ENCODE results near the gene IFNK.

Gene IFNK

DNA sequence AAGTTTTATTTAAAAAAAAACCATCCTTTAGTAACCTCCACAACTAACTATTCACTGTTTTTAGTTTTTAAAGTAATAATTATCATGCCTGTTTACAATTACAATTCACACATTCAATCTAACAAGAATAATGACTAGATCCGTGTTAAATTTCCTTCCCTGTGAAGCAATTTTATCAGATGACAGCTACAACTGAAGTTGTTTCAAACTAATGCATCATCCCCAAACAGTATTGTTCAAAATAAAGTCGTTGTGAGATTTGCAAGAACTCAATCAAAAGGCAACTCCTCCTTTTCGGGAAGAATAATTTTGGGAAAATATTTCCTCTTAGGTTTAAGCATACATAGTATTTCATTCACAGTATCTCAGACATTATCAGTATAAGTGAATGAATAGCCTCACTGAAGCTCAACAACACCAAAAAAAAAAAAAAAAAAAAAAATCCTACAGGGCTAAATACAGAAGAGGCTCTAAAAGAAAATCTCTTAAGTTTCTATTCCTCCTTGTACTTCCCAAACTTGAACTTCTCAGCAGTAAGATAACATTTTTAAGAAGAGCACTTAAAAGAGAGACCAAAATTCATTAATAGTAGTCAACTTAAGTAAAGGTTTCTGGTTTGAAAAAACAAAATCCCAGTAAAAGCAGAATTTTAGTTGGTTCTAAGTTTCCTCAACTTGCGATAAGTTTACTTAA, 39.8 kb downstream of the IFNK start:
- H4K8ac ChIP-seq (ENCODE audit: low read length): no peak overlapping the region
- no peak overlapping the region for H2AFZ ChIP-seq (ENCODE audit: low read depth, low read length)
- H2BK15ac ChIP-seq (ENCODE audit: low read depth, poor library complexity, severe bottlenecking): no peak overlapping the region
- no peak overlapping the region for H3K18ac ChIP-seq (ENCODE audit: low read depth in 1 of 2, low read length in 2 of 2)
- no peak overlapping the region for H2BK120ac ChIP-seq (ENCODE audit: low read depth, low read length)
- H3K79me1 ChIP-seq (replicated peaks; ENCODE audit: low read length, poor library complexity, severe bottlenecking): no peaks in the 10 kb centered on the region
- no peak overlapping the region for H3K4me3 ChIP-seq (ENCODE audit: insufficient read depth in 1 of 2, low read depth in 1 of 2, low read length in 2 of 2)
- H3K36me3 ChIP-seq (ENCODE audit: control insufficient read depth in 1 of 2, insufficient read depth in 2 of 2, low read depth in 1 of 2, low read length in 2 of 2): peaks cover 0 to 39% of the 10 kb centered on the region in 2 experiments
- H3K23ac ChIP-seq (ENCODE audit: low read length in 2 of 2): no peak overlapping the region
- H2AK5ac ChIP-seq (ENCODE audit: low read length, severe bottlenecking): no peak overlapping the region
- no peak overlapping the region for H3K27ac ChIP-seq (ENCODE audit: low read length, poor library complexity, severe bottlenecking)
- WGBS: 100% methylated on average over 1 of the region's 4 CpGs
- H2BK12ac ChIP-seq (ENCODE audit: low read length in 2 of 2): no peak overlapping the region
- H2BK5ac ChIP-seq (ENCODE audit: low read depth, low read length, poor library complexity, severe bottlenecking): no peak overlapping the region
- no peaks in the 10 kb centered on the region for H3K4me1 ChIP-seq (ENCODE audit: control insufficient read depth, insufficient read depth, low read depth, low read length)
- H3K27me3 ChIP-seq (ENCODE audit: control insufficient read depth in 1 of 2, insufficient read depth in 1 of 2, low read length in 2 of 2): no peaks in the 10 kb centered on the region
- DNase-seq: no peak
- no peaks in the 10 kb centered on the region for H3K9me3 ChIP-seq (ENCODE audit: control insufficient read depth, low read length)
- H3K14ac ChIP-seq (ENCODE audit: low read length in 2 of 2): no peak overlapping the region
- no peak overlapping the region for H4K91ac ChIP-seq (ENCODE audit: low read length)
- no peak overlapping the region for H3K4ac ChIP-seq (ENCODE audit: low read depth in 1 of 2, low read length in 2 of 2)
- no peak overlapping the region for H3K4me2 ChIP-seq (ENCODE audit: low read length, poor library complexity, severe bottlenecking)
- no peak overlapping the region for H3K9ac ChIP-seq (ENCODE audit: low read length)

DNA sequence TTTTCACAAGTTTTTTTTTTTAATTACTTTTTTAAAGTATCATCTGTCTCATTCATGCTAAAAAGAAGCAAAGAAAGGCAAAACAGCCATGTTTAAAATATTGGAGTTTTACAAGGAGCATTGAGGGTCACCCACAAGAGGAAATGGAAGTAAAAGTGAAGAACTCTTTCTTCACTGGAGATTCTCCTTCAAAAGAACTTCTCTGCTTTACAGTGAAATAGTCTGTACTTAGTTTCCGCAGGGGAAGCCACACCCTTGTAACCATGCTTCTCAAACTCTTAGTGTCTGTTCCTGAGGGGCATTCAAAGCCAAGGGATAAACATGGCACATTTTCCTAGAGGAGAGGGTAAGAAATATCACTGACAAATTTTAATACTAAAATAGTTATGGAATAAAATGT, 40.6 kb downstream of the IFNK start:
- no peak overlapping the region for H4K8ac ChIP-seq (ENCODE audit: low read length)
- H2BK120ac ChIP-seq (ENCODE audit: low read depth, low read length): no peak overlapping the region
- no peak overlapping the region for H2BK5ac ChIP-seq (ENCODE audit: low read depth, low read length, poor library complexity, severe bottlenecking)
- H3K4me3 ChIP-seq (ENCODE audit: insufficient read depth in 1 of 2, low read depth in 1 of 2, low read length in 2 of 2): no peak overlapping the region
- H2AK5ac ChIP-seq (ENCODE audit: low read length, severe bottlenecking): no peak overlapping the region
- WGBS: 100% methylated on average over 1 of the region's 1 CpG
- H2BK12ac ChIP-seq (ENCODE audit: low read length in 2 of 2): no peak overlapping the region
- no peak overlapping the region for H2BK15ac ChIP-seq (ENCODE audit: low read depth, poor library complexity, severe bottlenecking)
- no peak overlapping the region for H4K91ac ChIP-seq (ENCODE audit: low read length)
- no peaks in the 10 kb centered on the region for H3K9me3 ChIP-seq (ENCODE audit: control insufficient read depth, low read length)
- no peak overlapping the region for H3K4ac ChIP-seq (ENCODE audit: low read depth in 1 of 2, low read length in 2 of 2)
- H3K27ac ChIP-seq (ENCODE audit: low read length, poor library complexity, severe bottlenecking): no peak overlapping the region
- H3K14ac ChIP-seq (ENCODE audit: low read length in 2 of 2): no peak overlapping the region
- no peak overlapping the region for H2AFZ ChIP-seq (ENCODE audit: low read depth, low read length)
- no peaks in the 10 kb centered on the region for H3K27me3 ChIP-seq (ENCODE audit: control insufficient read depth in 1 of 2, insufficient read depth in 1 of 2, low read length in 2 of 2)
- H3K79me1 ChIP-seq (replicated peaks; ENCODE audit: low read length, poor library complexity, severe bottlenecking): no peaks in the 10 kb centered on the region
- no peak overlapping the region for H3K18ac ChIP-seq (ENCODE audit: low read depth in 1 of 2, low read length in 2 of 2)
- no peak overlapping the region for H3K4me2 ChIP-seq (ENCODE audit: low read length, poor library complexity, severe bottlenecking)
- H3K23ac ChIP-seq (ENCODE audit: low read length in 2 of 2): no peak overlapping the region
- H3K36me3 ChIP-seq (ENCODE audit: control insufficient read depth in 1 of 2, insufficient read depth in 2 of 2, low read depth in 1 of 2, low read length in 2 of 2): peaks cover 0 to 39% of the 10 kb centered on the region in 2 experiments
- H3K4me1 ChIP-seq (ENCODE audit: control insufficient read depth, insufficient read depth, low read depth, low read length): no peaks in the 10 kb centered on the region
- no peak overlapping the region for H3K9ac ChIP-seq (ENCODE audit: low read length)
- DNase-seq: no peak

DNA sequence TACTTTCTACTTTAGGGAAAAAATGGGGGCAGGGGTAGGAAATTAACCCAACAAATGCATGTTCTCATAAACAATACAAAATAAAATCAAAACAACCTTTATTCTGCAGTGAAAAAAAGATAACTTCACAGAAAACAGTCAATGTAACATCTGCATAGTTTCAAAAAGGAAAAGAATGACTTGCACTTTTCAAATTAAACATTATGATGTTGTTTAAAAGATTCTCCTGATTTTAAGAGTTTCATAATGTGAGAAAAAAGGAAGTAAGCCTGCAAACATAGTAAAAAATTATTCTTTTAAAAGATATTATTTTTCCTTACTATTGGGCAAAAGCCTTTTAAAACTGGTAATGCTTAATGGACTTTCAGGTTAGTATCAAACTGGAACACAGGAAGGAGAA, 41.6 kb downstream of the IFNK start:
- Histone ChIP-seq H2AFZ (ENCODE audit: low read depth, low read length) (no peak overlapping the region), H3K79me1 (replicated peaks; ENCODE audit: low read length, poor library complexity, severe bottlenecking) (no peaks in the 10 kb centered on the region), H3K9ac (ENCODE audit: low read length) (no peak overlapping the region), H2BK12ac (ENCODE audit: low read length in 2 of 2) (no peak overlapping the region), H3K27me3 (ENCODE audit: control insufficient read depth in 1 of 2, insufficient read depth in 1 of 2, low read length in 2 of 2) (no peaks in the 10 kb centered on the region), H3K4ac (ENCODE audit: low read depth in 1 of 2, low read length in 2 of 2) (no peak overlapping the region), H3K4me2 (ENCODE audit: low read length, poor library complexity, severe bottlenecking) (no peak overlapping the region), H3K18ac (ENCODE audit: low read depth in 1 of 2, low read length in 2 of 2) (no peak overlapping the region), H3K9me3 (ENCODE audit: control insufficient read depth, low read length) (no peaks in the 10 kb centered on the region), H3K23ac (ENCODE audit: low read length in 2 of 2) (no peak overlapping the region), H3K14ac (ENCODE audit: low read length in 2 of 2) (no peak overlapping the region), H3K4me1 (ENCODE audit: control insufficient read depth, insufficient read depth, low read depth, low read length) (no peaks in the 10 kb centered on the region), H4K91ac (ENCODE audit: low read length) (no peak overlapping the region), H2AK5ac (ENCODE audit: low read length, severe bottlenecking) (no peak overlapping the region), H3K4me3 (ENCODE audit: insufficient read depth in 1 of 2, low read depth in 1 of 2, low read length in 2 of 2) (no peak overlapping the region), H2BK5ac (ENCODE audit: low read depth, low read length, poor library complexity, severe bottlenecking) (no peak overlapping the region), H2BK15ac (ENCODE audit: low read depth, poor library complexity, severe bottlenecking) (no peak overlapping the region), H4K8ac (ENCODE audit: low read length) (no peak overlapping the region), H3K36me3 (ENCODE audit: control insufficient read depth in 1 of 2, insufficient read depth in 2 of 2, low read depth in 1 of 2, low read length in 2 of 2) (peaks cover 0 to 31% of the 10 kb centered on the region in 2 experiments), H3K27ac (ENCODE audit: low read length, poor library complexity, severe bottlenecking) (no peak overlapping the region), H2BK120ac (ENCODE audit: low read depth, low read length) (no peak overlapping the region)
- no peak for DNase-seq

DNA sequence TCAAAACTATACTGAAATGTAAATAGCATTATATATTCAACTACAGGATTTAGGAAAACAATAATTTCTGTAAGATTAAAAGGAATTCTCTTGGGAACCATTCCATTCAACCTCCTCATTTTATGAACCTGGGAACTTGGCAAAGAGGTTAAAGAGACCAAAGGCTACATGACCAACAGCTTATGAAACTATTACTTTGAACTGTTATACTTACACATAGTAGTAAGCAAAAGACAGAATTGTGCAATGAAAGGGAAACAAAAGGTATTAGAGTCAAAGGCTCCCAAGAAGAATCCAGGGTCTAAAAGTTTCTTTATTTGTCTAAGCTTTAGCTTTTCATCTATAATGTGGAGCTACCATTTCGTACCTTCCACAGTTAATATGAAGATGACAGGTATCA, 42.0 kb downstream of the IFNK start:
- Histone ChIP-seq H3K4me3 (ENCODE audit: insufficient read depth in 1 of 2, low read depth in 1 of 2, low read length in 2 of 2) (no peak overlapping the region), H3K4me2 (ENCODE audit: low read length, poor library complexity, severe bottlenecking) (no peak overlapping the region), H3K23ac (ENCODE audit: low read length in 2 of 2) (no peak overlapping the region), H4K91ac (ENCODE audit: low read length) (no peak overlapping the region), H3K4me1 (ENCODE audit: control insufficient read depth, insufficient read depth, low read depth, low read length) (no peaks in the 10 kb centered on the region), H3K27me3 (ENCODE audit: control insufficient read depth in 1 of 2, insufficient read depth in 1 of 2, low read length in 2 of 2) (no peaks in the 10 kb centered on the region), H2AK5ac (ENCODE audit: low read length, severe bottlenecking) (no peak overlapping the region), H3K18ac (ENCODE audit: low read depth in 1 of 2, low read length in 2 of 2) (no peak overlapping the region), H2BK5ac (ENCODE audit: low read depth, low read length, poor library complexity, severe bottlenecking) (no peak overlapping the region), H3K9me3 (ENCODE audit: control insufficient read depth, low read length) (no peaks in the 10 kb centered on the region), H3K27ac (ENCODE audit: low read length, poor library complexity, severe bottlenecking) (no peak overlapping the region), H4K8ac (ENCODE audit: low read length) (no peak overlapping the region), H3K79me1 (replicated peaks; ENCODE audit: low read length, poor library complexity, severe bottlenecking) (no peaks in the 10 kb centered on the region), H2BK15ac (ENCODE audit: low read depth, poor library complexity, severe bottlenecking) (no peak overlapping the region), H2AFZ (ENCODE audit: low read depth, low read length) (no peak overlapping the region), H3K36me3 (ENCODE audit: control insufficient read depth in 1 of 2, insufficient read depth in 2 of 2, low read depth in 1 of 2, low read length in 2 of 2) (peaks cover 0 to 27% of the 10 kb centered on the region in 2 experiments), H3K4ac (ENCODE audit: low read depth in 1 of 2, low read length in 2 of 2) (no peak overlapping the region), H2BK120ac (ENCODE audit: low read depth, low read length) (no peak overlapping the region), H3K14ac (ENCODE audit: low read length in 2 of 2) (no peak overlapping the region), H3K9ac (ENCODE audit: low read length) (no peak overlapping the region), H2BK12ac (ENCODE audit: low read length in 2 of 2) (no peak overlapping the region)
- no CpG with 5 or more reads among the region's 1 CpG for whole genome bisulfite sequencing
- DNase-seq: no peak
